Naive thymus-derived CD4-positive, alpha-beta T cell (primary cell): ENCODE results near the gene GLRX2. TPM values are rescaled to one million over a fixed set of nuclear protein-coding genes. Genes with fewer than 3 reads are reported as not detected.

ENCODE experiments used
- ATAC-seq: fragments of 150-1000 bp; cut with Tn5 transposase; 2 replicates; pipeline ENCODE4 v1.10.0; 2021; ENCODE audit warnings: mild to moderate bottlenecking, moderate library complexity
- CTCF ChIA-PET: fragments of 350-600 bp; sonication (Branson Sonifier 250); formaldehyde crosslinking; loops from one replicate; lab custom pipeline; 2021; ENCODE audit warnings: antibody characterized with exemption; lab: Charles Lee
- POLR2A ChIA-PET: fragments of 350-600 bp; sonication (Branson Sonifier 250); formaldehyde crosslinking; loops from one replicate; lab custom pipeline; 2021; ENCODE audit warnings: antibody characterized with exemption, inconsistent platforms; lab: Charles Lee
- DNase-seq, 9 donors: peaks; one replicate each; pipeline versions ENCODE4 v3.0.0 to v3.0.0-alpha.2; 2020 to 2022; ENCODE audit warnings: mixed read lengths in 1 of 9
- H3K27ac ChIP-seq: one replicate; pipeline ENCODE4 v1.7.0; 2013; ENCODE audit warnings: mild to moderate bottlenecking, low read depth, low read length, moderate library complexity
- H3K27me3 ChIP-seq, 2 donors: one replicate each; pipeline ENCODE4 v1.7.0; 2013; ENCODE audit warnings: low read length in 2 of 2, mild to moderate bottlenecking in 2 of 2, moderate library complexity in 2 of 2; ENCODE audit not compliant: control insufficient read depth in 2 of 2, insufficient read depth in 2 of 2
- H3K36me3 ChIP-seq, 3 experiments: 1 replicate in 2 of 3; 2 replicates in 1 of 3; pipeline ENCODE4 v1.7.0; 2013; ENCODE audit warnings: low read length in 3 of 3, mild to moderate bottlenecking in 3 of 3, moderate library complexity in 1 of 3; ENCODE audit not compliant: insufficient read depth in 3 of 3, control insufficient read depth in 2 of 3
- H3K4me1 ChIP-seq, 2 donors: one replicate each; pipeline ENCODE4 v1.7.0; 2013; ENCODE audit warnings: low read length in 2 of 2, mild to moderate bottlenecking in 2 of 2, moderate library complexity in 1 of 2; ENCODE audit not compliant: control insufficient read depth in 2 of 2, insufficient read depth in 2 of 2
- H3K4me3 ChIP-seq: 2 replicates; pipeline ENCODE4 v1.7.0; 2013; ENCODE audit warnings: mild to moderate bottlenecking, low read length
- H3K9me3 ChIP-seq, 3 experiments: 1 replicate in 2 of 3; 2 replicates in 1 of 3; pipeline ENCODE4 v1.7.0; 2013; ENCODE audit warnings: low read length in 3 of 3; ENCODE audit not compliant: control insufficient read depth in 2 of 3
- H3K27ac Mint-ChIP-seq, 9 donors: one replicate each; pipeline ENCODE4 v1.8.0; 2020 to 2022; ENCODE audit warnings: mixed read lengths in 9 of 9, mild to moderate bottlenecking in 8 of 9, moderate library complexity in 5 of 9, inconsistent platforms in 2 of 9
- H3K27me3 Mint-ChIP-seq, 5 donors: one replicate each; pipeline ENCODE4 v1.8.0; 2021 to 2022; ENCODE audit warnings: mixed read lengths in 5 of 5, mild to moderate bottlenecking in 1 of 5
- H3K36me3 Mint-ChIP-seq, 5 donors: one replicate each; pipeline ENCODE4 v1.8.0; 2020 to 2022; ENCODE audit warnings: mixed read lengths in 5 of 5, mild to moderate bottlenecking in 3 of 5, inconsistent platforms in 1 of 5
- H3K4me1 Mint-ChIP-seq, 7 donors: one replicate each; pipeline ENCODE4 v1.8.0; 2020 to 2022; ENCODE audit warnings: mixed read lengths in 7 of 7, mild to moderate bottlenecking in 3 of 7, inconsistent platforms in 1 of 7
- H3K4me3 Mint-ChIP-seq, 10 donors: one replicate each; pipeline ENCODE4 v1.8.0; 2020 to 2022; ENCODE audit warnings: mild to moderate bottlenecking in 10 of 10, mixed read lengths in 10 of 10, moderate library complexity in 6 of 10, inconsistent platforms in 2 of 10
- H3K9me3 Mint-ChIP-seq, 11 donors: one replicate each; pipeline ENCODE4 v1.8.0; 2020 to 2022; ENCODE audit warnings: mixed read lengths in 11 of 11, mild to moderate bottlenecking in 4 of 11, inconsistent platforms in 1 of 11, moderate library complexity in 1 of 11
- intact Hi-C, 2 donors: fragments of 100-400 bp; cut with micrococcal nuclease; formaldehyde crosslinking; loops; one replicate each; pipeline ENCODE4 v1.15.1; 2023
- polyA plus RNA-seq, 2 donors: library from polyadenylated mRNA; unstranded; fragments of 300-500 nt; fragmentation: Illumina TruSeq; gene quantifications; one replicate each; pipeline ENCODE4 v1.2.3, GENCODE V29; 2021
- total RNA-seq, 6 experiments: library from RNA in 5 of 6; stranded (reverse) in 5 of 6; gene quantifications; 1 replicate in 5 of 6; 2 replicates in 1 of 6; pipeline ENCODE4 v1.2.3 and lab custom pipeline; 2021 to 2026

The GLRX2 gene
- total and polyA plus RNA-seq, 7 experiments from 2014 or later: 6.8 to 18.8 (median 11.4) TPM

DNA sequence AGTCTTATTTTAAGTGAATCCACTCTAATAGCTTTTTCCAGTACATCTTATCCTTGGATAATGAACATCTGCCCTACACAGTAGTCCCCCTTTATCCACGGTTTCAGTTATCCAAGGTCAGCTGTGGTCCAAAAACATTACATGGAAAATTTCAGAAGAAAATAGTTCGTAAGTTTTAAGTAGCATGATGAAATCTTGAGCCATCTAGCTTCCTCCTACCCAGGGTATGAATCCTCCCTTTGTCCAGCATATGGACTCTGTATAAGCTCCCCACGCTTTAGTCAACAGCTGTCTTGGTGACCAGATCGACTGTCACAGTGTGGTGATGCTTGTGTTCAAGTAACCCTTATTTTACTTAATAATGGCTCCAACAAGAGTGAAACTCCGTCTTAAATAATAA, 2.6 kb downstream of the GLRX2 start:
- CTCF ChIA-PET: interaction anchor here (0.9 kb wide), 1 partner anchor 9 kb away, joined by 3 read pairs; no protein-coding TSS in a partner anchor

DNA sequence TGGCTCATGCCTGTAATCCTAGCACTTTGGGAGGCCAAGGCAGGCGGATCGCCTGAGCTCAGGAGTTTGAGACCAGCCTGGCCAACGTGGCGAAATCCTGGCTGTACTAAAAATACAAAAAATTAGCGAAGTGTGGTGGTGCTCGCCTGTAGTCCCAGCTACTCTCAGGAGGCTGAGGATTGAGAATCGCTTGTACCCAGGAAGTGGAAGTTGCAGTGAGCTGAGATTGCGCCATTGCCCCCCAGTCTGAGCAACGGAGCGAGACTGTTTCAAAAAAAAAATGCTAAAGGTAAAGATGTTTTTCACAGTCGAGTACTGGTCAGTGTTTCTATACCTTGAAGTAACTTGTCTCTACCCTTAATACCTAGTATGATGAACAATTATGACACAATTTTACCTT, 11.1 kb downstream of the GLRX2 start:
- H3K27me3 ChIP-seq: no peaks in the 10 kb centered on the region
- Mint-ChIP-seq H3K9me3 (no peaks in the 10 kb centered on the region), H3K36me3 (peaks cover 0 to 32% (median 9%) of the 10 kb centered on the region in 5 donors), H3K27me3 (no peaks in the 10 kb centered on the region), H3K4me3 (no peak overlapping the region), H3K4me1 (peaks cover 0 to 6% (median 0%) of the 10 kb centered on the region in 7 donors), H3K27ac (peak overlapping the region in 2 of 9 donors; percentile 45 to 54)
- no peaks in the 10 kb centered on the region for H3K9me3 ChIP-seq
- peaks cover 0 to 33% (median 15%) of the 10 kb centered on the region in 3 experiments for H3K36me3 ChIP-seq
- POLR2A ChIA-PET: interaction anchor here (1.3 kb wide), 1 partner anchor 35 kb away, joined by 3 read pairs; the partner anchor contains the start of genes RO60 and UCHL5
- no peak for ATAC-seq
- no peaks in the 10 kb centered on the region for H3K4me1 ChIP-seq
- no peak overlapping the region for H3K27ac ChIP-seq
- CTCF ChIA-PET: no interaction called here
- H3K4me3 ChIP-seq: no peak overlapping the region
- no peak for DNase-seq
- intact Hi-C loops: no loop called here

More for the DNA sequence above, 2.6 kb downstream of the GLRX2 start:
- Histone ChIP-seq H3K36me3 (peaks cover 4 to 17% (median 6%) of the 10 kb centered on the region in 3 experiments), H3K4me1 (peaks cover 3 to 16% of the 10 kb centered on the region in 2 donors), H3K4me3 (no peak overlapping the region), H3K27me3 (no peaks in the 10 kb centered on the region), H3K9me3 (no peaks in the 10 kb centered on the region), H3K27ac (no peak overlapping the region)
- ATAC-seq (no peak), DNase-seq (no peak)
- peaks cover 0 to 19% (median 5%) of the 10 kb centered on the region in 5 donors for H3K36me3 Mint-ChIP-seq
- peak overlapping the region in 3 of 9 donors; percentile 55 to 78 (median 59) for H3K27ac Mint-ChIP-seq
- no peaks in the 10 kb centered on the region for H3K9me3 Mint-ChIP-seq
- POLR2A ChIA-PET: interaction anchor here (1.1 kb wide), 1 partner anchor 20 kb away, joined by 4 read pairs; the partner anchor contains the start of gene CDC73
- peak overlapping the region in 3 of 10 donors; percentile 4 to 94 (median 22) for H3K4me3 Mint-ChIP-seq
- intact Hi-C loops: no loop called here
- H3K4me1 Mint-ChIP-seq: peaks cover 13 to 28% (median 21%) of the 10 kb centered on the region in 7 donors
- peaks cover 0 to 3% (median 0%) of the 10 kb centered on the region in 5 donors for H3K27me3 Mint-ChIP-seq

DNA sequence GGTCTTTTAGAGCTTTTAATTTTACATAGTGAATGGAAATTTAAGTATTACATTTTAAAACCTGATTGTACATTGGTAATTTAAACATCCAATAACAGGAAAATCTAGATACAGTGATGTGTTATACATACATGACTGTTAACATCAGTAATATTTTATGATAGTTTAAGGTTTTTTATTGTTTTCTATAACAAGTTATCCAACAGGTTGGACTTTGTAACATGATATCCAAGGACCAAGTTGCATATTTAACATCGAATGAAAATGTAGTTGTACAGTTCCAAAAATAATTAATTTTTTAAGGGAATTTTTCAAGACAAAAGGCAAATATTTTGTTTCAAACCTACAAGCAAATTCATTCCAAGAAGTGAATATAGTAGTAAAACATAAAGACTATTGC, 14.3 kb downstream of the GLRX2 start:
- no peak overlapping the region for H3K27ac ChIP-seq
- no peaks in the 10 kb centered on the region for H3K27me3 Mint-ChIP-seq
- no peaks in the 10 kb centered on the region for H3K27me3 ChIP-seq
- no peak overlapping the region for H3K4me3 Mint-ChIP-seq
- ChIA-PET POLR2A (interaction anchor here (1.4 kb wide), 1 partner anchor 32 kb away, joined by 3 read pairs; the partner anchor contains the start of genes RO60 and UCHL5), CTCF (no interaction called here)
- H3K4me3 ChIP-seq: no peak overlapping the region
- peaks cover 0 to 17% (median 1%) of the 10 kb centered on the region in 3 experiments for H3K36me3 ChIP-seq
- DNase-seq: no peak
- no peak for ATAC-seq
- H3K9me3 ChIP-seq: no peaks in the 10 kb centered on the region
- no peak overlapping the region for H3K27ac Mint-ChIP-seq
- peaks cover 0 to 2% (median 0%) of the 10 kb centered on the region in 7 donors for H3K4me1 Mint-ChIP-seq
- intact Hi-C loops: loop anchor here in 1 of 2 donors (2.0 kb wide), 1 partner anchor 14 kb away; the partner anchor contains the start of gene GLRX2
- peaks cover 0 to 13% (median 2%) of the 10 kb centered on the region in 5 donors for H3K36me3 Mint-ChIP-seq
- H3K4me1 ChIP-seq: no peaks in the 10 kb centered on the region
- no peaks in the 10 kb centered on the region for H3K9me3 Mint-ChIP-seq

DNA sequence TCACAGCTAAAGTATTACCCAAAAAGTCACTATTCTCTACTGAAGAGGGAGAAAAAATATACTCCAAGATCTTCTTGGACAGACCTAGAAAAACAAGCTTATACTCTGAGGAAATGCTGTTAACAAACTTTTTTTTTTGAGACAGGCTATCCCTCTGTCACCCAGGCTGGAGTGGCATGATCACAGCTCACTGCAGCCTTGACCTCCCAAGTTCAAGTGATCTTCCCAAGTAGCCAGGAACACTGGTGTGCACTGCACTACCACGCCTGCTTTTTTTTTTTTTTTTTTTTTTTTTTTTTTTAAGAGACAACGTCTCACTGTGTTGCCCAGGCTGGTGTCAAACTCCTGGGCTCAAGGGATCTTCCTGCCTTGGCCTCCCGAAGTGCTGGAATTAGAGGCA, 17.3 kb downstream of the GLRX2 start:
- H3K4me3 ChIP-seq: no peak overlapping the region
- DNase-seq (no peak), ATAC-seq (no peak)
- no peak overlapping the region for H3K4me3 Mint-ChIP-seq
- H3K27ac Mint-ChIP-seq: peak overlapping the region in 3 of 9 donors; percentile 5 to 53 (median 42)
- peaks cover 0 to 14% (median 11%) of the 10 kb centered on the region in 5 donors for H3K36me3 Mint-ChIP-seq
- H3K9me3 ChIP-seq: no peaks in the 10 kb centered on the region
- intact Hi-C loops: loop anchor here in 1 of 2 donors (5.0 kb wide), 1 partner anchor 34 kb away; the partner anchor contains the start of gene CDC73
- no peaks in the 10 kb centered on the region for H3K27me3 Mint-ChIP-seq
- POLR2A ChIA-PET: no interaction called here
- no peak overlapping the region for H3K27ac ChIP-seq
- H3K9me3 Mint-ChIP-seq: no peaks in the 10 kb centered on the region
- peaks cover 7 to 31% (median 12%) of the 10 kb centered on the region in 3 experiments for H3K36me3 ChIP-seq
- H3K4me1 Mint-ChIP-seq: peaks cover 0 to 2% (median 0%) of the 10 kb centered on the region in 7 donors
- H3K27me3 ChIP-seq: no peaks in the 10 kb centered on the region
- CTCF ChIA-PET: interaction anchor here (0.6 to 0.7 kb wide), 2 partner anchors 8 to 29 kb away, joined by 3 read pairs; partner anchors contain the start of genes RO60 and UCHL5
- no peaks in the 10 kb centered on the region for H3K4me1 ChIP-seq

DNA sequence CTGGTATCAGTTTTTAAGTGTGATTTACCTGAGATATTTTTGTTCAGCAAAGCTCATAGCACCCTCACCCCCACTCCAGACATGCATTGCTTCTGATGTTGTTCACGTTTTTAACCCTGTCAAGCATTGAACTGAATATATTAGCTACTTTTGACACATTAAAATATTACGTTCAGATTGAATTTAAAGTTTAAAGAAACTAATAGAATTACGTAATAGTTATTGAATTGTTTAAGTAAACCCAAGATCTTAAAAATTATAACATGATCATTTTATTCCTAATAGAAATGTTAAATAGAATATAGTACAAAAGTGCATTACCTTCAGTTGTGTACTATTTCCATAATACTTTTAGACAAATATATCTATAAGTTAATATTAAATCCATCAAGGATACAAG, 18.9 kb downstream of the GLRX2 start:
- Mint-ChIP-seq H3K4me3 (no peak overlapping the region), H3K36me3 (peaks cover 0 to 26% (median 21%) of the 10 kb centered on the region in 5 donors), H3K27me3 (no peaks in the 10 kb centered on the region), H3K9me3 (no peaks in the 10 kb centered on the region), H3K27ac (no peak overlapping the region), H3K4me1 (no peaks in the 10 kb centered on the region)
- no peak overlapping the region for H3K27ac ChIP-seq
- ATAC-seq (no peak), DNase-seq (no peak)
- CTCF ChIA-PET: no interaction called here
- H3K36me3 ChIP-seq: peaks cover 9 to 42% (median 13%) of the 10 kb centered on the region in 3 experiments
- POLR2A ChIA-PET: interaction anchor here (0.6 kb wide), 2 partner anchors 18 to 77 kb away, joined by 3 read pairs; no protein-coding TSS in a partner anchor
- H3K4me1 ChIP-seq: no peaks in the 10 kb centered on the region
- no peak overlapping the region for H3K4me3 ChIP-seq
- H3K9me3 ChIP-seq: no peaks in the 10 kb centered on the region
- intact Hi-C loops: loop anchor here in 1 of 2 donors (5.0 kb wide), 1 partner anchor 36 kb away; the partner anchor contains the start of gene CDC73
- H3K27me3 ChIP-seq: no peaks in the 10 kb centered on the region

DNA sequence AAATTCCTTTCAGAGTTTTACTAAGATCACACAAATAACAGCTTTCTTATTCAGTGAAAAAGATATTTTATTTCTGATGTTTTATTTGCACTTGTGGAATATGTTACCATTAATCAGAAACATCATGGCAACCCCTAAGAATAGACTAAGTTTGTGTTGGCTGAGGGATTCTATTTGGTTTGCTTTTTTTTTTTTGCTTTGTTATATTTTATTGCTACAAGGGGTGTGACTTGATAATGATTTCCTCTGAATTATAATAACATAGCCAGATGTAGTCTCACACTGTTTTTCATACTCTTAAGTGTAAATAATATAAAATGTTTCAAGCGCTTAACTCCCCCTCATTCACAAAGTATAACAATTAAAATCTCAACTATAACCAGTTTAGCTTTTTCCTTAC, 20.0 kb downstream of the GLRX2 start:
- no peak overlapping the region for H3K4me3 Mint-ChIP-seq
- Histone ChIP-seq H3K9me3 (no peaks in the 10 kb centered on the region), H3K4me1 (no peaks in the 10 kb centered on the region), H3K4me3 (no peak overlapping the region), H3K27me3 (no peaks in the 10 kb centered on the region), H3K27ac (no peak overlapping the region), H3K36me3 (peaks cover 9 to 48% (median 13%) of the 10 kb centered on the region in 3 experiments)
- intact Hi-C loops: loop anchor here in 1 of 2 donors (1.0 to 5.0 kb wide), 2 partner anchors 14 to 37 kb away; partner anchors contain the start of gene CDC73
- H3K27me3 Mint-ChIP-seq: no peaks in the 10 kb centered on the region
- DNase-seq (no peak), ATAC-seq (no peak)
- no peaks in the 10 kb centered on the region for H3K4me1 Mint-ChIP-seq
- H3K27ac Mint-ChIP-seq: peak overlapping the region in 1 of 9 donors; percentile 57
- H3K36me3 Mint-ChIP-seq: peaks cover 0 to 31% (median 21%) of the 10 kb centered on the region in 5 donors
- H3K9me3 Mint-ChIP-seq: no peaks in the 10 kb centered on the region
- ChIA-PET POLR2A (interaction anchor here (2.2 kb wide), 1 partner anchor 27 kb away, joined by 7 read pairs; the partner anchor contains the start of genes RO60 and UCHL5), CTCF (no interaction called here)
